ENCODE measurements around the gene ACYP1.
"Not testable (repeated sequence)": the region's sequence is repeated elsewhere in the genome, so short reads cannot be mapped to it uniquely, and the experiment has no call there.

The ACYP1 gene

GRCh38 chr14:75068294-75069120 lies 4.7 kb upstream of the ACYP1 start:
- no peak for DNase-seq (ENCODE audit: low read depth)

GRCh38 chr14:75067765-75068164 lies 3.9 kb upstream of the ACYP1 start:
- not testable (repeated sequence) for DNase-seq (ENCODE audit: low read depth)

GRCh38 chr14:75067212-75067611 lies 3.4 kb upstream of the ACYP1 start:
- DNase-seq (ENCODE audit: low read depth) = no peak

- DNase-seq (ENCODE audit: low read depth) = no peak
These were observed 2.9 kb upstream of the ACYP1 start for GRCh38 chr14:75066691-75067090.

- no peak for DNase-seq (ENCODE audit: low read depth)
These were observed 362 bp upstream of the ACYP1 start for GRCh38 chr14:75064205-75064567.

GRCh38 chr14:75063013-75063412 lies 811 bp downstream of the ACYP1 start:
- DNase-seq (ENCODE audit: low read depth) = no peak

- DNase-seq (ENCODE audit: low read depth) = no peak
These were observed 3.4 kb downstream of the ACYP1 start for GRCh38 chr14:75060420-75060819.

- peak; percentile 87 for DNase-seq (ENCODE audit: low read depth)
These were observed 4.2 kb downstream of the ACYP1 start for GRCh38 chr14:75059642-75060041.

- DNase-seq (ENCODE audit: low read depth) = no peak
These were observed 9.4 kb downstream of the ACYP1 start for GRCh38 chr14:75054421-75054820.

GRCh38 chr14:75053396-75054291 lies 10.2 kb downstream of the ACYP1 start:
- peak; percentile 66 for DNase-seq (ENCODE audit: low read depth)

- DNase-seq (ENCODE audit: low read depth) = no peak
These were observed 12.3 kb downstream of the ACYP1 start for GRCh38 chr14:75051556-75051899.

- peak; percentile 67 for DNase-seq (ENCODE audit: low read depth)
These were observed 12.8 kb downstream of the ACYP1 start, which contains the start of gene MLH3 for GRCh38 chr14:75050852-75051555. Gene MLH3 (minus strand): TSS chr14:75051467. CDS start chr14:75049655, 1,812 bp downstream.

GRCh38 chr14:75049731-75050201 lies 14.1 kb downstream of the ACYP1 start:
- no peak for DNase-seq (ENCODE audit: low read depth)

GRCh38 chr14:75049136-75049535 lies 14.7 kb downstream of the ACYP1 start:
- no peak for DNase-seq (ENCODE audit: low read depth)

- no peak for DNase-seq (ENCODE audit: low read depth)
These were observed 15.7 kb downstream of the ACYP1 start for GRCh38 chr14:75048101-75048500.

- no peak for DNase-seq (ENCODE audit: low read depth)
These were observed 16.3 kb downstream of the ACYP1 start for GRCh38 chr14:75047506-75047905.

GRCh38 chr14:75046899-75047298 lies 16.9 kb downstream of the ACYP1 start:
- peak; percentile 66 for DNase-seq (ENCODE audit: low read depth)

- no peak for DNase-seq (ENCODE audit: low read depth)
These were observed 17.5 kb downstream of the ACYP1 start for GRCh38 chr14:75046275-75046674.

GRCh38 chr14:75044752-75045151 lies 19.1 kb downstream of the ACYP1 start:
- DNase-seq (ENCODE audit: low read depth) = no peak

- DNase-seq (ENCODE audit: low read depth) = peak; percentile 66
These were observed 19.5 kb downstream of the ACYP1 start for GRCh38 chr14:75044322-75044721.

GRCh38 chr14:75042035-75042434 lies 21.8 kb downstream of the ACYP1 start:
- DNase-seq (ENCODE audit: low read depth) = peak; percentile 34

- no peak for DNase-seq (ENCODE audit: low read depth)
These were observed 22.2 kb downstream of the ACYP1 start for GRCh38 chr14:75041613-75042012.

Data from EH (cell line).